ENCODE results near the gene LRRC32.

LRRC32 gene

DNA sequence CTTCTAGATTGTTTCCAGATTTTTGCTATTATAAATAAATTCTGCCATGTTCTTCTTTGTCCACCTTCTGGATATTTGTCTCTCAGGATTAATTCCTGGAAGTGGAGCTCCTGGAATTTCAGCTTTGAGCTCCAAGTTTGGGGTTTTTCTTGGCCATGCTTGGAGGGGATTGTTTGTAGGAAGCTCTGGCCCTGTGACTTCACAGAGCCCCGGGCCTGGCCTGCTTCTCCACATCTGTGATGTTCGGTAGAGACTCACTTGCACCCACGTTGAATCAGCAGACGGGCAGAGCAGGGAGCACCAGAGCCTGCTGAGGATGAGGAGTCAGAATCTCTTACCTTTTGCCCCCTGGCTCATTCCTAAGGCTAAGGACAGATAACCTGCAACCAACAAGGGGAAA is 35.7 kb downstream of the LRRC32 start:
- no peak for DNase-seq (ENCODE audit: low spot score)
- TF ChIP-seq, protein P1, sequence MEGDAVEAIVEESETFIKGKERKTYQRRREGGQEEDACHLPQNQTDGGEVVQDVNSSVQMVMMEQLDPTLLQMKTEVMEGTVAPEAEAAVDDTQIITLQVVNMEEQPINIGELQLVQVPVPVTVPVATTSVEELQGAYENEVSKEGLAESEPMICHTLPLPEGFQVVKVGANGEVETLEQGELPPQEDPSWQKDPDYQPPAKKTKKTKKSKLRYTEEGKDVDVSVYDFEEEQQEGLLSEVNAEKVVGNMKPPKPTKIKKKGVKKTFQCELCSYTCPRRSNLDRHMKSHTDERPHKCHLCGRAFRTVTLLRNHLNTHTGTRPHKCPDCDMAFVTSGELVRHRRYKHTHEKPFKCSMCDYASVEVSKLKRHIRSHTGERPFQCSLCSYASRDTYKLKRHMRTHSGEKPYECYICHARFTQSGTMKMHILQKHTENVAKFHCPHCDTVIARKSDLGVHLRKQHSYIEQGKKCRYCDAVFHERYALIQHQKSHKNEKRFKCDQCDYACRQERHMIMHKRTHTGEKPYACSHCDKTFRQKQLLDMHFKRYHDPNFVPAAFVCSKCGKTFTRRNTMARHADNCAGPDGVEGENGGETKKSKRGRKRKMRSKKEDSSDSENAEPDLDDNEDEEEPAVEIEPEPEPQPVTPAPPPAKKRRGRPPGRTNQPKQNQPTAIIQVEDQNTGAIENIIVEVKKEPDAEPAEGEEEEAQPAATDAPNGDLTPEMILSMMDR (IDR thresholded peaks at IDR 0.05; ENCODE audit: extremely low read depth, missing control alignments): no peak

DNA sequence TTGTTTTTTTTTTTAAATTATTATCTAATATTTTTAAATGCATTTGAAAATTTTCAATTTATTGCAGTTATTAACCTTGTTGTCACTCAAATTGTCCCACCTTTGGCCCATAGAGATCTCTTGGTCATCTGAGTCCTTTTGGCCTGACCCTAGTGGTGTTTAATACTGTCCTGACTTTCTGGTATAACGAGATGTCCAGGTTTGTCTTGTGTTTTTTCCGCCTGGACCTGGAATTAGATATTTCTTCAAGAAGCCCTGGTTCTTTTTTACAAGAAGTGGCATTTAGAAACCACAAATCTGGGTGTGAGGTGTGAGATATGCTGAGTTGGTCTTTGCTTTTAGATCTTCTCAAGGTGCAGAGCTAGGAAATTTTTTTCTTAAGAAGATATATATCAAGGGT is 38.1 kb downstream of the LRRC32 start:
- TF ChIP-seq, protein P1 (IDR thresholded peaks at IDR 0.05; ENCODE audit: extremely low read depth, missing control alignments): no peak
- no peak for DNase-seq (ENCODE audit: low spot score)

DNA sequence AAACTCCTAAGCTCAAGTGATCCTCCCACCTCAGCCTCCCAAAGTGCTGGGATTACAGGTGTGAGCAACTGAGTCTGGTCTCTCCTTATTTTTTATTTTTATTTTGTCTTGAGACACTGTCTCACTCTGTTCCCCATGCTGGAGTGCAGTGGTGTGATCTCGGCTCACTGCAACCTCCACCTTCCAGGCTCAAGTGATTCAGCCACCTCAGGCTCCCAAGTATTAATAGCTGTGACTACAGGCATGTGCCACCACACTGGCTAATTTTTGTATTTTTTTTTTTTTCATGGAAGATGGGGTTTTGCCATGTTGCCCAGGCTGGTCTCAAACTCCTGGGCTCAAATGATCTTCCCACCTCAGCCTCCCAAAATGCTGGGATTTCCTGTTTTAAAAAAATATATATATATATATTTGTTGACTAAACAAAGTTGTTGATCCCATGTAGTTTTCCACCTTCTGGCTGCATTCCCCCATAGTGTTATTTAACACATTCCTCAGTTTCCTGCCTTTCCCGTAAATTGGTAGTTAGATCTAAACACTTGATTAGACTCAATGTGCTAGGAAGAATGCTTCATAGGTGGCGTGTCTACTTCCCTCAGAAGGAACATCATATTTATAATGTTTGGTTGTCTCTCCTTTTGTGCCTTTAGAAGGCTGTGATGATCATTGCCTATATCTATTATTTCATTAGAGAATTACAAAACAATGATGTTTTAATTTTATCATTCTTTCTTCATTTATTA is 38.8 kb downstream of the LRRC32 start:
- no peak for DNase-seq (ENCODE audit: low spot score)
- TF ChIP-seq, protein P1 (IDR thresholded peaks at IDR 0.05; ENCODE audit: extremely low read depth, missing control alignments): no peak

DNA sequence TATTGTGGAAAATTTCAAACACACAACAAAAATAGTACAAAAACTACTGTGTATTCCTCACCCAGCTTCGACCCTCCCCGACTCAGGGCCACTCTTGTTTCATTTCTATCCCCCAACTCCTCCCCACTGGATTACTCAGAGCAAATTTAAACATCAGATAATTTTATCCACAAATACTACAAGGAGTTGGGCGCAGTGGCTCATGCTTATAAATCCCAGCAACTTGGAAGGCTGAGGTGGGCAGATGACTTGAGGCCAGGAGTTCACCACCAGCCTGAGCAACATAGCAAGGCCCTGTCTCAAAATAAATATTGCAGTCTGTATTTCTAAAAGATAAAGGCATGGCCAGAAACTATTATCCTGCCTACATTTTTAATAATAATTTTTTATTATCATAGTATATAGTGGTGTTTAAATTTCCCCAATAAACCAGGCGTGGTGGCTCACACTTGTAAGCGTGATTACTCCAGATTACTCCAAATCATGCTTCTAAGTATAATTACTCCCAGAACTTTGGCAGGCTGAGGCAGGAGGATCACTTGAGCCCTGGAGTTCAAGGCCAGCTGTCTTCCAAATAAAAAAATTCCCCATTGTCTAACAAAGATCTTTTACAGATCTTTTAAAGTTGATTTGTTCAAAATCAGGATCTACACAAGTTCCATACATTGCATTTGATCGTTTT is 39.8 kb downstream of the LRRC32 start:
- DNase-seq (ENCODE audit: low spot score): no peak
- TF ChIP-seq, protein P1 (IDR thresholded peaks at IDR 0.05; ENCODE audit: extremely low read depth, missing control alignments): no peak

DNA sequence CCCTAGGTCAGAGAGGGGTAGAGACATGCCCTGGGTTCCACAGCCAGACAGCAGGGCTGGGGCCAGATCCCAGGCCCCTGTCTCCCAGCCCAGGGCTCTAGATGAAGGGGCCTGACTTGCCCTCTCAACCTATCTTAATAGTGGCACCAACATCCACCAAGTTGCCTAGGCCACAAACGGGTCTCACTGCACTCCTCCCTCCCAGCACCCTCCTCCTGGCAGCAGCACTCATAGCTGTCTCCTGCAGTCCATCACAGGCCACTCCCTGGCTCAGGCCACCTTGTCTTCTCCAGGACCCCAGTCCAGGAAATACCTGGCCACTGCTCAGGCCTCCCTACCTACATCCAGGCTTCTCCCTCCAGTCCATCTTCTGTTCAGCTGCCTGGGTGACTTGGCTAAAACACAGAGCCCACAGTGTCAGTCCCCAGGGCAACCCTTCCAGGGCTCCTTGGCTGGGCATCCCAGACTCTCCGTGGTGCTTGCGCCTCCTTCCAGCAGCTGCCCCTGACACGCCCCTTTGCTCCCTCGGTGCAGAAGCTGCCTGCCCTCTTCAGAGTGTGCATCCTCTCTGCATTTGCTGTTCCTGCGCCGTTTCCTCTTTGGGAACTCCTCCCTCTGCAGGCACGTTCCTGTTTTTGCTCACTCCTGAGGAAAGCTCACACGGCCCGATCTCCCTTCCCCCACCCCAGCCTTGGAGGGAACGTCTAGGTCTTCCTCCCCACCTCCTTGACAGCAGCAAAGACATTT is 40.5 kb downstream of the LRRC32 start:
- DNase-seq (ENCODE audit: low spot score): no peak
- TF ChIP-seq, protein P1 (IDR thresholded peaks at IDR 0.05; ENCODE audit: extremely low read depth, missing control alignments): no peak

DNA sequence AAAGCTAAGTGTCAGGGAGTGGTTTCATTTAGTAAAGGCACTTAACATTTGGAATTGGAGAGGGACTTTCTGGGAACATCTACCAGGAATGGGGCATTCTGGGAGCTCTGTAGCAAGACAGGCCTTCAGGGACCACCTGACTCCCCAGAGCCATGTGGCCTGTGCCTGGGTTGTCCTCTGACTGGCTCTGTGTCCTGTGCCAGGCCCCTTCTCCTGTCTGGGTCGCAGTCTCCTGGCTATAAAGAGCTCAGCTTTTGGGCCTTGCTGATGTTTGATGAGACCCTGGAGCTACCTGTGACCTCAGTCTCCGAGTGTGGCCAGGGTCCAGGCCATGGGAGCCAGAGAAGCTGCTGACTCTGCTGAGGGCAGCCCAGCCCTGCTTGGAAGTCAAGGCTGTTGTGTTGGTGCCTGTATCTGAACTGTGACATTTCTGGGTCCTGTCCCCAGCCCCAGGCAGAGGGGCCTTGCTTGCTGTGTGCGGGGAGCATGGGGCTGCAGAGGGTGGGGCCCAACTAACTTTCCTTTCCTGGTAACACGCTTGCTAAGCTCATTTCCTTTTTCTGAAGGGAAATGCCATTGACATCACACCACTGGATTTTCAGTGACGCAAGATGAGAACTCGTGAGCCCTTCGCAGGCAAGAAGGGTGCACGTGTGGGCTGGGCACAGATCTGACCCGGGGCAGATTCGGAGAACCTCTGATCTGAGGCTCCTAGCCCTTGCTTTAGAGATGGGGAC is 41.3 kb downstream of the LRRC32 start:
- no peak for DNase-seq (ENCODE audit: low spot score)
- TF ChIP-seq, protein P1 (IDR thresholded peaks at IDR 0.05; ENCODE audit: extremely low read depth, missing control alignments): no peak
